GM19324 (cell line): ENCODE results near the gene DISC1.
"Not testable (repeated sequence)": the region's sequence is repeated elsewhere in the genome, so short reads cannot be mapped to it uniquely, and the experiment has no call there.

Source experiments
- ATAC-seq: cut with Tn5 transposase; IDR thresholded peaks from one replicate; pipeline ENCODE4 v1.9.1; 2021; ENCODE audit warnings: mild to moderate bottlenecking, moderate library complexity; ENCODE audit not compliant: unreplicated experiment, low FRiP score

DISC1 gene

DNA sequence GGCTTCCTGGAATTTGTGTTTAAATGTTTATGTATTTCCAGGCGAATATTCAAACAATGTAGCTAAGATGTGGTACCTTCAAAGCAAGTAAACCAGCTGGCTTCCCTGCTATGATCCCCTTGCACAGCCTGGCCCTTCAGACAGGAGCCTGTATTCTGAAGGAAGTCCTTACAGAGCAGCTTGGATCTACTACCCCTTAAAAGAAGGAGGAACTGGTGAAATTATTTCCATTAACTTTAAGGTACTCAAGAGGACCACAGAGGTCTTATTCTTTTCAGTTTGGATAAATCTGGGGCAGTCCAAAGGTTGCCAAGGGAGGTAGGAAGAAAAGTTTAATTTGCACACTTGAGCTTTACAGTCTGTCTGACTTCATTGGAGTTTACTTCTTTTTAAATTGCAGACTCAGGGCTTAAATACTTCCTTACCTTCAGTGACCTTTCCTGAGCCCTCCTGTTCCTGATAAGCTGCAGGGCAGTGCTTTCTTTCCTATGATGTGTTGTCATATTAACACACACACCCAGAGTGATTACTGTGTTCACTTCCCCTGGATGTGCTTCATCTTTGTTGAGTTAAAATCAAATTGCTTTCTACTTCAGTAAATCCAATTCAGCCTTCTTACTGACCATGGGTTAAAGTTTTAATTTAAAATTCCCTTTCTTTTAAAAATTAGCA is 40.5 kb downstream of the DISC1 start:
- ATAC-seq: no peak

GRCh38 chr1:231667896-231668506 is 41.4 kb downstream of the DISC1 start:
- no peak for ATAC-seq

DNA sequence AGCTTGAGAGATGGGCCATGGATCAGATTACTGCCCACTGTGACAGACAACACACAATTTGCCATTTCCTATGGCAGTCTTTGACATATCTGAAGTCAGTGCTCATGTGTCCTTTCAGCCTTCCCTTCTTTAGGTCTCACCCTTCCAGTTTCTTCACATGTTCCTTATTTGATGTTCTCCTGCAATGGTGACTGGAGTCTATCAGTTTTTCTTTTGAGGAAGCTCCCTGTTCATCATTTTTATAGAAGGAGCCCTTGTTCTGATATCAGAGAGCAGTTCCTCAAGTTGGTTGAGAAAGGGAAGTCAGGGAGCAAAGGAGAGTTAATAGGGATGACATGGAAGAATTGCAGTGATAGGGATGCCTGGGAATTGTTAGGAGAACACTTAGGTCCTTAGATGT is 42.2 kb downstream of the DISC1 start:
- no peak for ATAC-seq

DNA sequence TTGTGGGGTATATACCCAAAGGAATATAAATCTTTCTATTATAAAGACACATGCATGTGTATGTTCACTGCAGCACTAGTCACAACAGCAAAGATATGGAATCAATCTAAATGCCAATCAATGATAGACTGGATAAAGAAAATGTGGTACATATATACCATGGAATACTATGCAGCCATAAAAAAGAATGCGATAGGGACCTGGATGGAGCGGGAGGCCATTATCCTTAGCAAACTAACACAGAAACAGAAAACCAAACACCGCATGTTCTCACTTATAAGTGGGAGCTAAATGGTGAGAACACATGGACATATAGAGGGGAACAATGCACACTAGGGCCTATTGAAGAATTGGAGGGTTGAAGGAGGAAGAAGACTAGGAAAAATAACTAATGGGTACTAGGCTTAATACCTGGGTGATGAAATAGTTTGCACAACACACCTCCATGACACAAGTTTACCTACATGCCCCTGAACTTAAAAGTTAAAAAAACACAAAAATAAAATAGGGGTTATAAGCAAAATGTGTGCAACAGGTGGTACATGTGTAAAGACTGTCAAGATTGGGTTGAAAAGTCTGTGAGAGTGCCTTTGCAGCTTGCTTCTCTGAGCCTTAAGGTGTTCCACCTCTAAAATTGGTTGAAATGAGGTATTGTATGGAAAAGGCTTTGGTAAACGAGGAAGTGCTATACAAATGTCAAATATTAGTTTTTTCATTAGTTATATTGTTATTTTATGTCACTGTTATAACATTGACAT is 43.5 kb downstream of the DISC1 start:
- ATAC-seq: not testable (repeated sequence)

- ATAC-seq: no peak
Measured at GRCh38 chr1:231670755-231671154, 44.2 kb downstream of the DISC1 start.

- no peak for ATAC-seq
Measured at GRCh38 chr1:231674575-231674974, 48.0 kb downstream of the DISC1 start.

- no peak for ATAC-seq
Measured at GRCh38 chr1:231676487-231676886, 49.9 kb downstream of the DISC1 start.

DNA sequence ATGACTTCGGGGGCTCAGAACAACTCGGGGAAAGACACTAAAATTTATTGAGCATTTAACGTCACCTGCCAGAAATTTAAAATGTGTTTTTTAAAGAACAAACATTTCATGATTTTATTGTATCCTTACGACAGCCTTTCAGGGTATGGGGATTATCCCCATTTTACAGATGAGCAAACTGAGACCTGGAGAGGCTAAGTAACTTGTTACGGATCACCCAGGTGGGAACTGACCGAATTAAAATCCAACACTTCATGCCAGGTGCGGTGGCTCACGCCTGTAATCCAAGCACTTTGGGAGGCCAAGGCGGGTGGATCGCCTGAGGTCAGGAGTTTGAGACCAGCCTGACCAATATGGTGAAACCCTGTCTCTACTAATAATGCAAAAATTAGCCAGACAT is 50.9 kb downstream of the DISC1 start:
- no peak for ATAC-seq

DNA sequence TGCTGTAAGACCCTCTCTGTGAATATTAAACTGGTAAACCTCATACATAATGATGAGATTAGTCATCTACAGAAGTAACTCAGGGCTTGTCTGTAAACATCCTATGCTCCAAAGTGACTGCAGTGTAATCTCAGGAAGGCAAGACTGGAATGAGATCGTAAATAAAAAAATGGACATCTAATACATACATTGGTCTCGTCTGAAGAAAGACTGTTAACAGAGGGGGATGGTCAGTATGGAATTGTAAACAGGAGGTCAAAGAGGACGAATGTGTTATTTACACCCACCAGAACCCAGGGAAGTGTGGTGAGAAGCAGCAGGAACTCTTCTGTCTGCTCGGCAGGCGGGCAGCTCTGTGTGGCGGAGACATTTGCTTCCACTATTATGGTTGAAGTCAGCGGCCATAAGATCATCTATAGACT is 51.4 kb downstream of the DISC1 start:
- no peak for ATAC-seq

DNA sequence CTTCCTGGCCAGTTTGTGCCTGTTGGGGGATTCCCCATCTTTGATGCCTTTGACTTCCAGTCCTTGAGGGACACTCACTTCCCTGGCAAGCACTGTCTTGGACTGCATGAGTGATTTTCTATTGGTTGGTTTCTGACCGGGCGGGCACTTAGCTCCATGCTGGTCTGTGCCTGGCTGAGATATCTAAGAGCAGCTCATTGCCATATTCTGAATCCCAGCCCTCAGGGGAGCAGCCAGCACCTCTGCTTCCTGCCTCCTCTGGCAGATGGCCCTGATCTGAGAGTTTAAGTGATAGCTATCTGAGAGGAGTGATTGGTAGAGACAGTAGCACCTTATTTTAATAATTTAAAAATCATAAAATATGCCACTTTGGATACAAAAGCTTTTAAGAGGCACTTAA is 52.5 kb downstream of the DISC1 start:
- ATAC-seq: no peak

GRCh38 chr1:231681006-231681405 is 54.4 kb downstream of the DISC1 start:
- ATAC-seq: no peak

DNA sequence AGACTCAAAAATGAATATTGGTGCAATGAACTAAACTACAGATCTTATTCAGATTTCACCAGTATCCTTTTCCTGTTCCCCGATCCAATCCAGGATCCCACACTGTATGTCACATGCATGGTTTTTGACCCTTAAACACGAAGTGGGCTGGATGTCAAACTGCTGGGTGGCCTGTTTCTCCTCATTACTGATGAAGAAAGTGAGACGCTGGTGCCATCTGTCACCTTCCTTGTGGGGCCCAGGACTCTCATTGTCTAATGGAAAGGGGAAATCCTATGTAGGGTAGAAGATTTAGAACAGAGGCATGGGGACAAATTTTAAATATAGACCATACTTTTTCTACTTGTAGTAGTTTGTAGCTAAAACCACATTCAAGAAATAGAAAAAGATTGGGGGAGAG is 56.2 kb downstream of the DISC1 start:
- no peak for ATAC-seq

GRCh38 chr1:231683439-231684165 is 57.0 kb downstream of the DISC1 start:
- ATAC-seq: no peak

GRCh38 chr1:231684356-231685244 is 58.0 kb downstream of the DISC1 start:
- ATAC-seq: no peak

DNA sequence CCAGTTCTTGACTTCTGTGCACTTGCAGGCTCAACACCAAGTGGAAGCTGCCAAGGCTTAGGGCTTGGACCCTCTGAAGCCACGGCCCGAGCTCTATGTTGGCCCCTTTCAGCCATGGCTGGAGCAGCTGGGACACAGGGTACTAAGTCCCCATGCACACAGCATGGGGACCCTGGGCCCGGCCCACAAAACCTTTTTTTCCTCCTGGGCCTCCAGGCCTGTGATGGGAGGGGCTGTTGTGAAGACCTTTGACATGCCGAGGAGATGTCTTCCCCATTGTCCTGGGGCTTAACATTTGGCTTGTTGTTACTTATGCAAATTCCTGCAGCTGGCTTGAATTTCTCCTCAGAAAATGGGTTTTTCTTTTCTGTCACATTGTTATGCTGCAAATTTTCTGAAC is 59.8 kb downstream of the DISC1 start:
- no peak for ATAC-seq

DNA sequence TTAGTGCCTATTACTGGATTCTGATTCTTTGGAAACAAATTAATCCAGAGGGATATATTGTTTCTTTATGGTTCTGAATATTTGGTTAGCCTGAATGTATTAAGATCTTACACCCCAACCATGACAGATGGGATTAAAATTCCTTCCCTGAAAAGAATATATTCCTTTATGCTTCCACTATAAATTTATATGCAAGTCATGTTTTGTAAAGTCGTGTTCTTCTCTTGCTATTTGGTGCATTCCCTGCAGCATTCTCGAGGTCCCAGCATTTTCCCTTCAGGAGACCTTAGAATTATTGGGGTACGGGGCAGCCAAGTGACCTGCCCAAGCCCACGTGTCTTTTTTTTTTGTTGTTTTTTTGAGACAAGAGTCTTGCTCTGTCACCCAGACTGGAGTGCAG is 62.4 kb downstream of the DISC1 start:
- ATAC-seq: no peak

GRCh38 chr1:231690059-231690458 is 63.5 kb downstream of the DISC1 start:
- ATAC-seq: no peak

DNA sequence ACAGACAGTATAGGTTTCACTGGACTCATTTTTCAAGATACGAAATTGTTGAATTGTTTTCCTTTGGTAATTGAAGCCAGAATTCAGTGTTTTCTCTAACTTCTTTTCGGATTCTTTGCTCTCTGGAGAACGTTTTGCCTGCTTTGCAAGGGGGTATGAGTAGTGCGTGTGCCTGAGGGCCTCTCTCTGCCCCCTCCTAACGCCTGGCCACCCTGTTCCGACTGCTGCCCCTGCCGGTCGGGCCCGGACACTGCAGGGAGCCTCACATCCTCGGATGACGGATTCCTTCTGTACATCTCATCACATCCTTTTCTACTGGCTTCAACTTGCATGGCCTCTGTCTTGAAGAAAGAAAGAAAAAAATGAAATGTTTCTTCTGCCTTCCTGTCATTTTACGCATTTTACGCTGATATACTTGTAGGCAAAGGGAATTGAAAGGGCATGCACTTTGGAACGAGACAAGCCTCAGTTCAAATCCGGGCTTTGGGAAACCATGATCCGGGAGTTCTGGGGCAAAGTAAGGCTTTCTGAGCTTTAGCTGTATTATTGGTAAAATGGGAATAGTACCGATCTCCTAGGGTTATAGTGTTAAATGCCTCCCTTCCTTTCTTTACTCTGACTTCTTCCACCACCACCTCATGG is 65.1 kb downstream of the DISC1 start:
- no peak for ATAC-seq

DNA sequence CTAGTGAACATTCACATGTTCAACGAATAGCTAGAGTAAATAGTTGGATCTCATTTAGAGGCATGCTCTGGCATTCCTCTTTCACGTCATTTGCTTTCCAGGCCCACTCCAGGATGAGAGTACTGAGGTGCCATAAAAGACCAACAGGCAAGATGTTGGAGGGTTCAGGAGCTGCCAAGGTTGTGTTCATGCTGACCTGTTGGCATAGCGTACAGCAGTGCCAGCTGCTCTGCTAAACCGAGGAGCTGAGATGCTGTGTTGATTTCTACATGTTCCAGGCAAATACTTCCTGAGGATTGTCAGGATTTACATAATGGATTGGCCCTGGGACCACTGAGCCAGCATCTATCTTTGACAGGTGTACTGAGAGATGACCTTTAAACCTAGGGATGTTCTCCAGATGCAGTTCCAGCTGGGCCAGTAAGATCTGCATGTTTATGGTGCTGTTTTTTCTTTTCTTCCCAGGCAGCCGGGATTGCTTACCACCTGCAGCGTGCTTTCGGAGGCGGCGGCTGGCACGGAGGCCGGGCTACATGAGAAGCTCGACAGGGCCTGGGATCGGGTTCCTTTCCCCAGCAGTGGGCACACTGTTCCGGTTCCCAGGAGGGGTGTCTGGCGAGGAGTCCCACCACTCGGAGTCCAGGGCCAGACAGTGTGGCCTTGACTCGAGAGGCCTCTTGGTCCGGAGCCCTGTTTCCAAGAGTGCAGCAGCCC is 66.9 kb downstream of the DISC1 start:
- no peak for ATAC-seq
